Liver (tissue), 9 donors: Measurements from ENCODE around the gene ZBTB2. TPM values are rescaled to one million over a fixed set of nuclear protein-coding genes. Genes with fewer than 3 reads are reported as not detected.

Experiments
- DNase-seq: peaks from one replicate; pipeline ENCODE4 v3.0.0-alpha.2; 2017; ENCODE audit warnings: low spot score
- H3K27ac ChIP-seq, 2 donors: one replicate each; pipeline ENCODE4 v1.7.0; 2013; ENCODE audit warnings: inconsistent platforms in 2 of 2, low read length in 2 of 2, control low read depth in 1 of 2, low read depth in 1 of 2, mild to moderate bottlenecking in 1 of 2
- H3K27me3 ChIP-seq, 4 donors: one replicate each; pipeline versions ENCODE4 v1.6.1 to v1.7.0; 2013; ENCODE audit warnings: low read length in 3 of 4, inconsistent platforms in 1 of 4, mild to moderate bottlenecking in 1 of 4, moderate library complexity in 1 of 4; ENCODE audit not compliant: control insufficient read depth in 4 of 4, insufficient read depth in 4 of 4
- H3K36me3 ChIP-seq, 4 donors: one replicate each; pipeline versions ENCODE4 v1.6.1 to v1.7.0; 2013; ENCODE audit warnings: low read length in 3 of 4, mild to moderate bottlenecking in 3 of 4, low read depth in 1 of 4, moderate library complexity in 1 of 4; ENCODE audit not compliant: control insufficient read depth in 4 of 4, insufficient read depth in 3 of 4
- H3K4me1 ChIP-seq, 4 donors: one replicate each; pipeline versions ENCODE4 v1.6.1 to v1.7.0; 2013; ENCODE audit warnings: low read length in 3 of 4, mild to moderate bottlenecking in 3 of 4, moderate library complexity in 1 of 4; ENCODE audit not compliant: control insufficient read depth in 4 of 4, insufficient read depth in 4 of 4
- H3K4me3 ChIP-seq, 3 donors: one replicate each; pipeline versions ENCODE4 v1.6.1 to v1.7.0; 2013; ENCODE audit warnings: low read length in 3 of 3, control low read depth in 1 of 3, low read depth in 1 of 3, mild to moderate bottlenecking in 1 of 3
- H3K9ac ChIP-seq, 2 donors: one replicate each; pipeline ENCODE4 v1.7.0; 2013; ENCODE audit warnings: low read length in 2 of 2, mild to moderate bottlenecking in 2 of 2, moderate library complexity in 2 of 2, control low read depth in 1 of 2, low read depth in 1 of 2
- H3K9me3 ChIP-seq, 4 donors: one replicate each; pipeline versions ENCODE4 v1.6.1 to v1.7.0; 2013; ENCODE audit warnings: low read length in 3 of 4; ENCODE audit not compliant: control insufficient read depth in 4 of 4
- CTCF ChIP-seq: fragments of 150-350 bp; IDR thresholded peaks from 2 replicates; pipeline ENCODE4 v1.5.1; 2017; ENCODE audit warnings: improper control_type of control experiment, low read depth, low read length; ENCODE audit not compliant: missing input control
- FOXA2 ChIP-seq: IDR thresholded peaks from 2 replicates; pipeline ENCODE4 v1.6.1; 2016; ENCODE audit warnings: antibody characterized with exemption
- GABPA ChIP-seq, 2 donors: IDR thresholded peaks in 1 of 2; conservative IDR thresholded peaks in 1 of 2; 2 replicates each; pipeline ENCODE4 v1.6.1; 2016; ENCODE audit warnings: antibody characterized with exemption in 2 of 2, mild to moderate bottlenecking in 1 of 2, moderate library complexity in 1 of 2
- HNF4A ChIP-seq, 2 donors: conservative IDR thresholded peaks; 2 replicates each; pipeline ENCODE4 v1.6.1; 2016; ENCODE audit warnings: antibody characterized with exemption in 2 of 2, mild to moderate bottlenecking in 2 of 2
- HNF4G ChIP-seq: IDR thresholded peaks from 2 replicates; pipeline ENCODE4 v1.6.1; 2016; ENCODE audit warnings: antibody characterized with exemption
- MAX ChIP-seq: IDR thresholded peaks from 2 replicates; pipeline ENCODE4 v1.6.1; 2016; ENCODE audit warnings: antibody characterized with exemption
- NR2F2 ChIP-seq: IDR thresholded peaks from 2 replicates; pipeline ENCODE4 v1.6.1; 2016; ENCODE audit warnings: antibody characterized with exemption
- RAD21 ChIP-seq, 2 donors: IDR thresholded peaks; 2 replicates each; pipeline ENCODE4 v1.6.1; 2016; ENCODE audit warnings: antibody characterized with exemption in 2 of 2, mild to moderate bottlenecking in 2 of 2
- REST ChIP-seq: IDR thresholded peaks from 2 replicates; pipeline ENCODE4 v1.6.1; 2016; ENCODE audit warnings: antibody characterized with exemption, mild to moderate bottlenecking
- RXRA ChIP-seq, 2 donors: IDR thresholded peaks; 2 replicates each; pipeline ENCODE4 v1.6.1; 2017 to 2018; ENCODE audit warnings: antibody characterized with exemption in 2 of 2, mild to moderate bottlenecking in 1 of 2
- SP1 ChIP-seq: IDR thresholded peaks from 2 replicates; pipeline ENCODE4 v1.6.1; 2018; ENCODE audit warnings: antibody characterized with exemption, mild to moderate bottlenecking
- TAF1 ChIP-seq: conservative IDR thresholded peaks from 2 replicates; pipeline ENCODE4 v1.6.1; 2016; ENCODE audit warnings: antibody characterized with exemption, mild to moderate bottlenecking
- YY1 ChIP-seq: IDR thresholded peaks from 2 replicates; pipeline ENCODE4 v1.6.1; 2016; ENCODE audit warnings: antibody characterized with exemption, mild to moderate bottlenecking
- ZBTB33 ChIP-seq: IDR thresholded peaks from 2 replicates; pipeline ENCODE4 v1.6.1; 2016; ENCODE audit warnings: antibody characterized with exemption
- WGBS: extraction: QIAGEN DNeasy Blood & Tissue Kit; methylation state at CpG from one replicate; pipeline ENCODE4 v1.1.7; 2013; 5-methylcytosine and 5-hydroxymethylcytosine counted together
- polyA plus RNA-seq, 2 donors: library from polyadenylated mRNA; stranded (reverse) in 1 of 2; unstranded in 1 of 2; fragments of 200-250 nt in 1 of 2; fragments of >200 nt in 1 of 2; fragmentation: Nextera tagmentation in 1 of 2; extraction: Ambion mirVana in 1 of 2; gene quantifications; one replicate each; pipeline versions ENCODE4 v1.2.1 to v1.2.3, GENCODE V29; 2013 to 2015
- total RNA-seq, 2 donors: library from RNA; depleted of rRNA; stranded (reverse); fragments of >200 nt; gene quantifications; one replicate each; pipeline ENCODE4 v1.2.3, GENCODE V29; 2014
- donor health status: healthy.
- donor health status: healthy.
- donor health status: healthy.
- donor health status: healthy.
- donor health status: healthy.

Gene ZBTB2
- total and polyA plus RNA-seq, 4 donors = 2.5 to 4.2 (median 3.0) TPM

GRCh38 chr6:151327101-151327500, 64.3 kb downstream of the ZBTB2 start:
- Histone ChIP-seq H3K9ac (no peak overlapping the region), H3K36me3 (no peaks in the 10 kb centered on the region), H3K4me1 (peaks cover 2 to 13% (median 11%) of the 10 kb centered on the region in 4 donors), H3K9me3 (no peaks in the 10 kb centered on the region), H3K27me3 (no peaks in the 10 kb centered on the region), H3K4me3 (no peak overlapping the region), H3K27ac (no peak overlapping the region)
- no peak for TF ChIP-seq MAX
- peak; percentile 78 for TF ChIP-seq NR2F2
- no peak for TF ChIP-seq YY1
- TF ChIP-seq CTCF = no peak
- DNase-seq = no peak
- whole genome bisulfite sequencing = 66% methylated on average over 4 of the region's 4 CpGs

GRCh38 chr6:151326116-151326825, 65.1 kb downstream of the ZBTB2 start:
- no peaks in the 10 kb centered on the region for H3K27me3 ChIP-seq
- peak overlapping the region in 1 of 2 donors; percentile 41 for H3K27ac ChIP-seq
- TF ChIP-seq ZBTB33 = no peak
- TF ChIP-seq FOXA2 = no peak
- TF ChIP-seq HNF4A (conservative IDR thresholded peaks at IDR 0.05) = no peak
- no peak for TF ChIP-seq REST
- no peak for TF ChIP-seq CTCF
- no peak for TF ChIP-seq RXRA (IDR thresholded peaks at IDR 0.05)
- no peak for TF ChIP-seq RAD21 (IDR thresholded peaks at IDR 0.05)
- no peak for TF ChIP-seq NR2F2
- TF ChIP-seq GABPA (IDR thresholded peaks at IDR 0.05 in 1 of 2, conservative IDR thresholded peaks at IDR 0.05 in 1 of 2) = no peak
- no peak for TF ChIP-seq TAF1
- TF ChIP-seq HNF4G = no peak
- no peak for TF ChIP-seq YY1
- TF ChIP-seq SP1 = no peak
- no peak for TF ChIP-seq MAX
- H3K9me3 ChIP-seq = no peaks in the 10 kb centered on the region
- peak overlapping the region; percentile 56 to 66 (median 62) for H3K4me3 ChIP-seq
- peaks cover 2 to 13% (median 11%) of the 10 kb centered on the region in 4 donors for H3K4me1 ChIP-seq
- WGBS = 52% methylated on average over 8 of the region's 8 CpGs
- H3K36me3 ChIP-seq = no peaks in the 10 kb centered on the region
- DNase-seq = no peak
- peak overlapping the region in 1 of 2 donors; percentile 69 for H3K9ac ChIP-seq
